OCI-LY3 (cell line): ENCODE results near the gene PIP5K1A.

Experiments used
- EZH2phosphoT487 ChIP-seq: fragments of 200-600 bp; shearing (Covaris generic); IDR thresholded peaks from 2 replicates; pipeline ENCODE4 v1.6.1; 2018; ENCODE audit warnings: antibody characterized with exemption, mixed run types, low read depth
- TF ChIP-seq, protein P1 (sequence below): fragments of 200-600, 300-600 bp; sonication (generic); IDR thresholded peaks from 2 replicates; pipeline ENCODE4 v1.5.1; 2014; ENCODE audit warnings: antibody characterized with exemption, low read length, low read depth

DNA sequence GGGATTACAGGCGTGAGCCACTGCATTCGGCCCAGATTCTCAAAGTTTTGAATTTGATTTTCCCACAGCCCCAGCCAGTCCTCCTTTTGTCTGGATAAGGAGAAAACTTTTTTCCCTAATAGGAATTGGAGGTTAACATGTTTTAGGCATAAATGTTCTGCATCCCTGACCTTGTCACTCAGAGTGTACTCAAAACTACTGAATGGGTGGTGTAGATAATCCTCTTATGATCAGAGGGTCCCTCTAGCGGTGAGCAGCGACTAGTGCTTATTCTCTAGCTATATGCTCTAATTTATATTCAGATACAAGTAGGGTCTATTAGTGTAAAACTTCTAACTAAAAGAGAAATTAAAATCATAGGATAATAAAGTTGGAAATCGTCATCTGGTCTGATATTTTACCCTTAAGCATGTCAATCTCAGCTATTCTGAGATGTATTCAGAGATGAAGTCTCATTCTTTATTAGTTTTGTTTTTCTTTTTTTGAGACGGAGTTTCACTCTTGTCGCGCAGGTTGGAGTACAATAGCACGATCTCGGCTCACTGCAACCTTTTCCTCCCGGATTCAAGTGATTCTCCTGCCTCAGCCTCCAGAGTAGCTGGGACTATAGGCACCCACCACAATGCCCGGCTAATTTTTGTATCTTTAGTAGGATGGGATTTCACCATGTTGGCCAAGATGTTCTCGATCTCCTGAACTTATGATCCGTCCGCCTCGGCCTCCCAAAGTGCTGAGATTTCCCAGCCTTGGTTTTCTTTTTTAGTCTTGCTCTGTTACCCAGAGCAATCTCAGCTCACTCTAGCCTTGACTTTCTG is 53.5 kb downstream of the PIP5K1A start:
- TF ChIP-seq, protein P1, sequence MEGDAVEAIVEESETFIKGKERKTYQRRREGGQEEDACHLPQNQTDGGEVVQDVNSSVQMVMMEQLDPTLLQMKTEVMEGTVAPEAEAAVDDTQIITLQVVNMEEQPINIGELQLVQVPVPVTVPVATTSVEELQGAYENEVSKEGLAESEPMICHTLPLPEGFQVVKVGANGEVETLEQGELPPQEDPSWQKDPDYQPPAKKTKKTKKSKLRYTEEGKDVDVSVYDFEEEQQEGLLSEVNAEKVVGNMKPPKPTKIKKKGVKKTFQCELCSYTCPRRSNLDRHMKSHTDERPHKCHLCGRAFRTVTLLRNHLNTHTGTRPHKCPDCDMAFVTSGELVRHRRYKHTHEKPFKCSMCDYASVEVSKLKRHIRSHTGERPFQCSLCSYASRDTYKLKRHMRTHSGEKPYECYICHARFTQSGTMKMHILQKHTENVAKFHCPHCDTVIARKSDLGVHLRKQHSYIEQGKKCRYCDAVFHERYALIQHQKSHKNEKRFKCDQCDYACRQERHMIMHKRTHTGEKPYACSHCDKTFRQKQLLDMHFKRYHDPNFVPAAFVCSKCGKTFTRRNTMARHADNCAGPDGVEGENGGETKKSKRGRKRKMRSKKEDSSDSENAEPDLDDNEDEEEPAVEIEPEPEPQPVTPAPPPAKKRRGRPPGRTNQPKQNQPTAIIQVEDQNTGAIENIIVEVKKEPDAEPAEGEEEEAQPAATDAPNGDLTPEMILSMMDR, result peak; percentile 92
- TF ChIP-seq EZH2phosphoT487, result no peak
